ENCODE measurements around the gene HMCN1.
"Not testable (repeated sequence)": the region's sequence is repeated elsewhere in the genome, so short reads cannot be mapped to it uniquely, and the experiment has no call there.

HMCN1 gene

DNA sequence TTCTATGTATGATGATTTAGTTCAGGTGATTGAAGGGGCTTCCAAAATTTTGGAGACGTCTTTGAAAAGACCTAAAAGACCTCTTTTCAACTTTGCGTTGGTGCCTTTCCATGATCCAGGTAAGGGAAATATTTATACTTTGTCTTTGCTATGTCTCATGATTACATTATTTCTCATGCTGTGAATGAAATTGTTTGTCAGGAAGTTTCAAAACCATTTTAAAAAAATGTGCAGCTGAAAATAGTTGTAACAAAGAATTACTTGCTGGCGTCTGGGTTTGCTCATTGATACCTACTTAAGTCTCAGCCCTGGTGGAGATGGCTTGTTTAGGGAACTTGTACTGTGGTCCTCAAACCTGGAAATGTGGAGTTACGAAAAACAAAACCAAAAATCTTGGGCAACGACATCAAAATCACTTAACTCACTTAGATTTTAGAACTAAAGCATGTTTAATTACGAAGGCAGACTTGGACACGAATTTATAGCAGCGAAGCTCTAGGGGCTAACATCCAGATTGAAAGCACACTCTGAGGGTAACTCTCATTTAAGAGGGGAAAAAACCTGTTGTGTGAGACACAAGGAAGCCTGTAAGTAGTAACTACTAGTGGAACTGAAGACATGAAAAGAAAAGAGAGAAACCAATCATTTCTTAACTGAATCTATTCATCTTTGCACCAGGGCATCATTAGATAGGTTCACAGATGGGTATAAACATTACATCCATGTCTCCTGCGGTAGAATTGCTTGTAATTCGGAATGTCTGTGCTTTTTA lies 924 bp downstream of the HMCN1 start:
- no peak for DNase-seq (ENCODE audit: low read depth, low spot score)

DNA sequence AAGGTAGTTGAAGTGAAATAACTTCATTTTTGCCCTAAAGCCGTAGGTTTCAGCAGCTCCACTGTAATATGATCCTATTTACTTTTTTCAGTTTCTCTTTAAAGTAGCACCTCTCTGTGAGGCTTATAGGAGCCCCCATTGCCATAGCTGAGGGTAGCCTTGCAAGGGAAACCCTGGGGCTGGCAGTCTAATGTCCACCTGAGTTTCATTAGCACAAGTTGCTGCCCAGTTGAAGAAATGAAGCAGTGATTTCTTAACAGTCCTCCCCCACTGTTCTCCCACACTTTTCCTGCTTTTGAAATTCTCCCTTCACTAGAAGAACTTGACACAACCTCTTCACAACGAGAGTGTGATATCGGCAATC lies 1.5 kb downstream of the HMCN1 start:
- DNase-seq (ENCODE audit: low read depth, low spot score): no peak
- no peak overlapping the region for H3K4me3 ChIP-seq (ENCODE audit: low read length)

More for the DNA sequence above, 924 bp downstream of the HMCN1 start:
- H3K4me3 ChIP-seq (ENCODE audit: low read length): no peak overlapping the region

DNA sequence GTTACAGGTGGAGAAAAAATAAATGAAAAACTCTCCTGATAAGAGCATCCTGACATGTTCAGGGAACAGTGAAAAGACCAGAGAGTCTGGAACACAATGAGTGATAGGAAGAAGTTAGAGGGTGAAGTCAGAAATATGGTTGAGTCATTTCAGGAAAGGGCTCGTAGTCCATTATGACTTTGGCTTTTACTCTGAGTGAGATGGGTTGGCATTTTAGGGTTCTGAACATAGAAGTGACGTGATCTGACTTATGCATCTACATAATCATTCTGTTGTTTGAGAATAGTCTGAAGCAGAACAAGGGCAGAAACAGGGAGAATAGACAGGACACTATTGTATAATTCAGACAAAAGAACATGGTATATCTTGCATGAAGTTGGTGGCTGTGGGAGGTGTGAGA lies 5.8 kb downstream of the HMCN1 start:
- no peak overlapping the region for H3K4me3 ChIP-seq (ENCODE audit: low read length)
- no peak for DNase-seq (ENCODE audit: low read depth, low spot score)

DNA sequence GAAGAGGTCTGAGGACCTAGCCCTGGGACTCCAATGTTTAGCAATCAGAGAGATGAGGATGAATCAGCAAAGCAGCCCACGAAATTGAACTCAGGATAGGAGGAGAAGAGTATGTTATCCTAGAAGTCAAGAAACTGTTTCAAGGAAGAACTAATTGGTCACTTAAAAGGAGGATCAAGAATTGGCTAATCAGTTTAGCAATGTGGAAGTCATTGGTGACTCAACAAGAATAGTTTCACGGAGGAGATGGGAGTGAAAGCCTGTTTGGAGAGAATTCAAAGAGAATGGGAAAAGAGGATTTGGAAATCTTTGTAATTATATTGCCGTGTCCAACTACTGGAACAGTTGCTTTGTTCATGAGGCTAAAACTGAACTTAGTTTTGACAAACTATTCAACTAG lies 7.4 kb downstream of the HMCN1 start:
- DNase-seq (ENCODE audit: low read depth, low spot score): no peak
- H3K4me3 ChIP-seq (ENCODE audit: low read length): no peak overlapping the region

DNA sequence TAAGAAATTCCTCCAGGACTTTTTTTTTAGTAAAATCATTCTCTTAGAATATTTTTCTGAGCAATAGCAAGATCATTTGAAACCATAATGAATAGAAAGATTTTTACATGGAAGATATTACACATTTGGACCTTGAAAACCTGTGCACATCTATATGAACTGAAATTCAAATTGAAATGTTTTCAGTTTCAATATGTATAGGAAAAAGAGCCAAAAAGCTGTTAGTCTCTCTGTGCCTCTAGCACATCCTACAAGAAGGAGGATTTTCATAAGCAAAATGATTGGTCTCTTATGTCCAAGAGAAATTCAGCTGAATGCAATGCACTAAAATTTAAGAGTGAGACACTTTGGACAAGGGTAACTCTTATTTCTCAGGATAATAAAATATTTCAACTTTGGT lies 8.2 kb downstream of the HMCN1 start:
- DNase-seq (ENCODE audit: low read depth, low spot score): no peak
- H3K4me3 ChIP-seq (ENCODE audit: low read length): no peak overlapping the region

DNA sequence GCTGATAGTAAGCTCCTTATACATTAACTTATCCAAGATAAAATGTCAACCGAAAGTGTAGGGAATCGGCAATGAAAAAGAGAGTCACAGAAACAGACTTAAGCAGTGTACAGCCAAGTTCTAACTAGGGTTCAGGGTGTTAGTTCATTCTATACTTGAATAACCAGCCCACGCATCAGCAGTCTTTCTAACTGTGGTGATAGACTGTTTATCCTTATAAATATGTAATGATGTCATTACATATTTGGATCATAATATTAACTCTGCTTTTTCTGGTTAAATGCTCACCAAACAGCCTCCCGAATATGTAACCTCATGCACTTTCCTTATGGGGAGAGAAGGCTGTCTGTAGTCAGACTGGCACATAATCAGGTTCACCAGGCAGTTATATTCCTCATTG lies 11.0 kb downstream of the HMCN1 start:
- no peak overlapping the region for H3K4me3 ChIP-seq (ENCODE audit: low read length)
- no peak for DNase-seq (ENCODE audit: low read depth, low spot score)

DNA sequence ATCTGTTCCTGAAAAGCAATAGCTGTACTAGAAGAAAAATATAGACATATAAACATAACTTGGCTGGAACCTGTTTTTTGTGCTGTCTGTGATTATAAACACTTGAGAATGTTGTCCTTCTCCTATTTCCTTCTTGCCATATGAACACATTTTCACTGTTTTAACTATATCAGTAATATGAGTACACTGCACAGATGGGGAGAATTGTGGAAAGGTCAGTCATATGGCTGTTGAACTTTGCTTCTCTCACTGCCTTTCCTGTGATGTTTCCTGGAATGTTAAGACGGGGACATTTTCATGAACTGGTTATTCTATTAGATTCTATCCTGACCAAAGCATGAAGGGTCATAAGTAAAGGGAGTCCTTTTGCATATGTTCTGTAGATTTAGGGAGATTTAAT lies 24.9 kb downstream of the HMCN1 start:
- H3K4me3 ChIP-seq (ENCODE audit: low read length): no peak overlapping the region
- no peak for DNase-seq (ENCODE audit: low read depth, low spot score)

DNA sequence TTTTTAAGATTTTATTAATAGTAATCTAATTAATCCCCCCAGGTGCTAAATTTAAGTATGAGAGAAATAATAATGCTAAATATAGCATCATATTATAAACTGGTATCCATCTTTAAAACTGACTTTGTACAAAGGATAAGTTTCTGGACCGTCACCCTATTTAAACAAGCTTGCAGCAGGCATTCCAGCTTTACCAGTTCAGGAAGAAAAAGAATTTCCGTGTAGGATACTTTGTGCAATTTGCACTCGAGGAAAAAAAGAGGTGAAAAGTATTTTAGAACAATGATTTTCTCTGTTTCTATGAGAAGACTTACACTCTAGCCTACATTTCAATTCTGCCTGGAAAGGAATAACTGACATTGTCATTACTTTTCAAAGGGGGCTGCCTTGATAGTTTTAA lies 27.6 kb downstream of the HMCN1 start:
- no peak overlapping the region for H3K4me3 ChIP-seq (ENCODE audit: low read length)
- DNase-seq (ENCODE audit: low read depth, low spot score): no peak

DNA sequence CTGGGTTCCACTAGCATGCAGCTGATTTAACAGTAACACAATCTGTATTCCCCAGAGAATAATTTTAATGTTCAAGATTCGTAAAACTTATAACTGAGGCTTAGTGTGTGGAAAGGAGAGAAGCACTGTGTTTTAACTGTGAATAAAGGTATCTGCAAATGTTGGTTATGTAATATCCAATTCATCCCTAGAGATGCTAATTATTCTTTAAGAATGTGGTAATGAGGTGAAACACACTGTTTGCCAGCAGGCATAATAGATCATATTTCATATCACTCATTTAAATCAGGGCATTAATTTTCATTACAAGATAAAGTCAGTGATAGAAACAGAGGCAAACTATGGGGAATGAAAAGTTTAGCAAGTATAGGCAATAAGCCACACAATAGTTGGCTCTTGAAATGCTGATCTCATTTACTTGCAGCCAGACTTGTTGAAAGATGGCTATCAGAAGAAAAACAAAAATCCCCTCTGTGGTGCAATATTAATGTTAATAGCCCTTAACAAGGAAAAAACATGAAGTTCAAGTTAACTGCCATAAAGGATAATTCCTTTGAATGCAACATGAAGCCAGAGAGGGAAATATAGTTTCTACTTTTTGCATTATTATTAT lies 33.4 kb downstream of the HMCN1 start:
- H3K4me3 ChIP-seq (ENCODE audit: low read length): no peak overlapping the region
- DNase-seq (ENCODE audit: low read depth, low spot score): no peak

DNA sequence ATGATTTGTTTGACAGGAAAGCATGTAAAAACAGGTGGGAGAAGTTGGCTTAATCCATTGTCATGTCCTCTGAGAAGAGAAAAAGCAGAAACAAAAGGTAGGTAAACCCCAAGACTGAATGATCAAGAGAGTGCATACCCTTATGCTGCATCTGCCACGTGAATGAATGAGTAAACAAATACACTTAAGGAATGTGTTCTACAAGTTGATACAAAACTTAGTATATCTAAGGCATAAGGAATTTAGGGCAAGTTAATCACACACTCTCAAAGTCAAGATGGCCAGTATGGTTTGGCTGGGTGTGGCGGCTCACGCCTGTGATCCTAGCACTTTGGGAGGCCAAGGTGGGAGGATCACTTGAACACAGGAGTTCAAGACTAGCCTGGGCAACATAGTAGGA lies 34.2 kb downstream of the HMCN1 start:
- no peak for DNase-seq (ENCODE audit: low read depth, low spot score)
- no peak overlapping the region for H3K4me3 ChIP-seq (ENCODE audit: low read length)

DNA sequence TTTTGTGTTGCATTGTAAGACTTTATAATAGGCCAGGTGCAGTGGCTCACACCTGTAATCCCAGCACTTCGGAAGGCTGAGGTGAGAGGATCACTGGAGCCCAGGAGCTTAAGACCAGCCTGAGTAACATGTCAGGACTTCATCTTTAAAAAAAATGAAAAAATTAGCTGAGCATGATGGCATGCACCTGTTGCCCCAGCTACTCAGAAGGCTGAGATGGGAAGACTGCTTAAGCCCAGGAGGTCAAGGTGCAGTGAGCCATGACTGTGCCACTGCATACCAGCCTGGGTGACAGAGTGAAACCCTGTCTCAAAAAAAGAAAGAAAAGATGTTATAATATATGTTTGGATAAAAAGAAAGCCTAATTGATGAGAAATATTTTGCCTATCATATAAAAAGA lies 34.9 kb downstream of the HMCN1 start:
- no peak overlapping the region for H3K4me3 ChIP-seq (ENCODE audit: low read length)
- no peak for DNase-seq (ENCODE audit: low read depth, low spot score)

DNA sequence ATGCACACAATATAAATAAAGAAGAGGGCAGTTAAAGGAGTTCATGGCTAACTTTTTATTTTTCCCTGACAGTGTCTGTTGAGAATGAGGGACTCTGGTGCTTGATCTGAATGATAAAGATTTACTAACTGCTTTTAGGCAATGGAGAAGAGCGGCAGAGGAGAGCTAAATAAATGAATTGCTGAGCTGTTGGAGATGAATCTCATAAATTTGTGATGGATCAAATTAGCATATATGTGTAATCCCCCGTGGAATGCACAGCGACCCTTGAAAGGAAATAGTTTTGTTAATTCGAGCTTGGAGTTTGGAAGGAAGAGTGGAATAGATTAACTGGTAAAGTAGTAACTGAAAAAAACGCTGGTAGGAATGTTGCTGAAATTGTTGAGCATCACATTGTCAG lies 40.2 kb downstream of the HMCN1 start:
- no peak for DNase-seq (ENCODE audit: low read depth, low spot score)
- H3K4me3 ChIP-seq (ENCODE audit: low read length): no peak overlapping the region

DNA sequence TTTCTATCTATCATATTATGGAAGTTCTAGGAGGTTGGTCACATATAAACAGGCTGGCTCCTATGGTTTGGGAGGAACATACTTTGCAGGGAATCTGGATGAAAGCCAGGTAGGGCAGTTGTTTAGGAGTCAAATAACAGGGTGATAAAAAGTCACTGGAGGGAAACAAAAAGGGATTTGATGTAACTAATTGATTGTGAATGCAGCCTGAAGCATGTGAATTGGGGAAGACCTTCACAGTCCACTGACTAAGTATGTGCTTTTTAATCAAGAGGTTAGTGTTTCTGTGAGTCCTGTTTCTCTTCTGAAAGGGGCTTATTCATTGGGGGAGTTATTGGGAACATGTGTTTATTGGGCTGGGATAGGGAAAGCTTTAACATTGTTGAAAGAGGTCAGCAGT lies 41.3 kb downstream of the HMCN1 start:
- no peak overlapping the region for H3K4me3 ChIP-seq (ENCODE audit: low read length)
- DNase-seq (ENCODE audit: low read depth, low spot score): no peak

DNA sequence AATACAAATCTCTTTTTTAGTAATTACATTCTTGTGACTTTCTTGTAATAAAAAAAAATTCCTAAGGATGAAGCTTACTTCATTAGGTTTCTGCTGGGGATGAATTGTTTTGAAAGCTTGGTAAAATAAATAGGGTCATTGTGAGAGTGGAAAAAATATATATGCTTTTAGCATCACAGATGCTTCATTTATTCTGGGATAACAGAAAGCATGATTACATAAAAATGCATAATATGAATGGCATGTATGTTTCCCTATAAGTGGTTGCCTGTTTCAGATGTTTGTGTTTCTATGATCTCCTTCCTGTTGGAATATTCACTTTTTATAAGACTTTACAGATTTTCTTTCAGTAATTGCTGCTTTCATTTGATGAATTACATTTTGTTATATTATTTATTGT lies 42.3 kb downstream of the HMCN1 start:
- no peak overlapping the region for H3K4me3 ChIP-seq (ENCODE audit: low read length)
- DNase-seq (ENCODE audit: low read depth, low spot score): no peak

DNA sequence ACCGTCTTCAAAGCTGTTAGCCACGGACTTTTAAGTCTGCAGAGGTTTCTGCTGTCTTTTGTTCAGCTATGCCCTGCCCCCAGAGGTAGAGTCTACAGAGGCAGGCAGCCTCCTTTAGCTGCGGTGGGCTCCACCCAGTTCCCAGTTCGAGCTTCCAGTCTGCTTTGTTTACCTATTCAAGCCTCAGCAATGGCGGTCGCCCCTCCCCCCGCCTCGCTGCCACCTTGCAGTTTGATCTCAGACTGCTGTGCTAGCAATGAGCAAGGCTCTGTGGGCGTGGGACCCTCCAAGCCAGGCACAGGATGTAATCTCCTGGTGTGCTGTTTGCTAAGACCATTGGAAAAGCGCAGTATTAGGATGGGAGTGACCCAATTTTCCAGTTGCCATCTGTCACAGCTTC lies 49.7 kb downstream of the HMCN1 start:
- DNase-seq (ENCODE audit: low read depth, low spot score); H3K4me3 ChIP-seq (ENCODE audit: low read length): not testable (repeated sequence)

DNA sequence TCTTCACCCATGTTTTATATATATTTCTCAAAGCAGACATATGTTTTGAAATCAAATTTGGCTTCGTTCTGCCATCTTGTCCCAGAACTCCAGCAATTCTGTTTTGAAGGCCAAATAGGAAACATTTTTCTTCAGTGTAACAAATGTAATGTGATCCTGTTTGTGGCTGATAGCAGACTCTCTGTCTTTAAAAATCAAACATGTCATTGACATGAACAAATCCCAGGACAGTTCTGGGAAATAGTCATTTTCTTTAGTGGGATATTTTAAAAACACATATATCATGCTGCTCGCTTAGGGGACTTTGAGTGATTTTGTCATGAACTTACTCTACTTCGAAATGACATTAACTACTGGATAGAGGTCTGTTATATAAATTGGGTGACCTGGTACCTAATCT lies 51.4 kb downstream of the HMCN1 start:
- no peak for DNase-seq (ENCODE audit: low read depth, low spot score)
- no peak overlapping the region for H3K4me3 ChIP-seq (ENCODE audit: low read length)

DNA sequence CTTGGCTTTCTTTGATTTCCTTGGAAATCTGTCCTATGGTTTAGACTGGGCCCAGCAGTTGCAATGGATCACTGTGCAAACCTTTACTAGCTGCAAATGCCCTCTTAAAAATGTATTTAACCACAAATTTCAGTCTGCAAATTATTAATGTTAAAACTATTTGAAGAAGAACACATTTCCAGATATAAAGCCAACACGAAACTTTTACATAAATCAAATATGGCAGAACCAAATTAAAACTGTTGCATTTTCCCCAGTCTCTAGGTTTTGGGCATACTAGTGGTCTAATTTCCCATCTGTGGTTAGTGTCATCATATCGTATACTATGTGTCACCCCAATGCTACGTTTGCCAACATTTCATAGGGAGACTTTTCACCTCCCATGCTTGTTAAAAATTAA lies 52.3 kb downstream of the HMCN1 start:
- H3K4me3 ChIP-seq (ENCODE audit: low read length): no peak overlapping the region
- no peak for DNase-seq (ENCODE audit: low read depth, low spot score)

DNA sequence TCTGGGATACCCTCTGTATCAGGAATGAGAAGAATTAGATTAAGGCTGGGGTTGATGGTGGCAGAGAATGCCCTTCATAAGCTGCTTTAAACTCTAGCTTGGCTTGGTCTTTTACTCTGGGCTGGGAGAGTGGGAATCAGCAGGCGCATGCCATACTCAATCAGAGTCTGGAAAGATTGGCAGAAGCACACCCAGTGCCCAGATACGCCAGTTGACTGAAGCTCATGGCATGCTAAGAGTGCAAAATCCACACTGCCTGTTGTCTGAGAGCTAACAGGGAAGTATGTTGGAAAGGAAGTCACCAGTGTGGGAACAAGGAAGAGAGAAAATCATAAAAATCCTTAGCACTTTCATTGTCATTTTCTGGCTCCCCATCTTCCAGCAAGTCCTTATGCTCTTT lies 53.0 kb downstream of the HMCN1 start:
- no peak overlapping the region for H3K4me3 ChIP-seq (ENCODE audit: low read length)

DNA sequence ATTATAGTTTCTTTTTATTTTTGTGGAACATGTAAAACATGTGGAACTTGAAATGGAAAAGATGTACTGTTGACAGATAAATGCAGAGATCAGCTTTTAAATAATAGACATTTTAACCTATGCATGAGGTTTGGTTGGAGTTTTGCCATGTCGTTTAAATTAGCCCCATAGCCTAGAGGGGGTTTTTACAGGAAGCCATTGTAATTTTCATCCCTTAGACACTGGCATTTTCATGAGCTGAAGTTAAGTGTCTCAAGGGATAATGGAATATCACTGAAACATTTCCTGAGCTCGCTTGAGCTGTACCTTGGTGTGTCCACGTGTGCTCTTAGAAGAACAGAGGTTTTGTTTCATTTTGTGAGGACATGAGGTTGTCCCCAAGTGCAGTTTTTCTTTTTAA lies 54.2 kb downstream of the HMCN1 start:
- DNase-seq (ENCODE audit: low read depth, low spot score): no peak
- no peak overlapping the region for H3K4me3 ChIP-seq (ENCODE audit: low read length)

More for the DNA sequence above, 53.0 kb downstream of the HMCN1 start:
- no peak for DNase-seq (ENCODE audit: low read depth, low spot score)

DNA sequence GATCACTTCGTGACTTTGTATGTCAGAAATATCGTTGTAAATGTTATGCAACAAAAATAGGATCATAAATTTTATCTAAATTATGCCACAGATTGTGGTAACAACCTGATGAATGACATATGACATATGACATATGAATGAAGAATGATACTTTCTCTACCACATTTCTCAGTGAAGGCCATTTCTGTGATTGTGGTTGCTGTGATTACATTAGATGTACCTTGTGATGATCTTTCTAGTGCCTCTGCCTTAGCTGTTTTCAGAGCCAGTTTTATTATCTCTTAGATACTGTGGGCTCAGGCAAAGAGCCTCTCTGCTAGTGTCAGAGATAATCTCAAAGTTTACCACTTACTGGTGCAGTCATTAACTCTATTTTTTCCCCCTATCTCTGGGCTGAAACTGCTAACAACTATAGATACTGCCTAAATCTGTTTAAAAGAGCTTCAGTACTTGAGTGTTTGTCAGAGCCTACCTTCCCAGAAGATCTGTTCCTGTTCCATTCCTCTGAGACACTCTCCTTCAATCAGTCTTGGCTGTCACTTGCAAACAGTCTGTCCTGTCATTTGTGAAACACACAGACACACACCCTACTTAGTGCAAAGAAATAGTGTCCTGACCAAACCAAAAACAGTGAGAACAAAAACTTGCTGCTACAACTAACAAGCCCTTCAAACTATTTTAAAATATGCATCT lies 55.5 kb downstream of the HMCN1 start:
- H3K4me3 ChIP-seq (ENCODE audit: low read length): no peak overlapping the region
- DNase-seq (ENCODE audit: low read depth, low spot score): no peak
